Pulmonary artery endothelial cell (primary cell): ENCODE results near the gene TUSC1. TPM values are rescaled to one million over a fixed set of nuclear protein-coding genes. Genes with fewer than 3 reads are reported as not detected.
"Not testable (repeated sequence)": the region's sequence is repeated elsewhere in the genome, so short reads cannot be mapped to it uniquely, and the experiment has no call there.

ENCODE experiments used
- DNase-seq: peaks from one replicate; pipeline ENCODE4 v3.0.0-alpha.2; 2011; ENCODE audit warnings: low read depth, low spot score
- total RNA-seq: library from RNA; depleted of rRNA; stranded (reverse); fragments of >200 nt; gene quantifications from 2 replicates; pipeline ENCODE4 v1.2.3, GENCODE V29; 2014

TUSC1 gene
- 10.2 and 11.7 TPM in 2 replicates for total RNA-seq

DNA sequence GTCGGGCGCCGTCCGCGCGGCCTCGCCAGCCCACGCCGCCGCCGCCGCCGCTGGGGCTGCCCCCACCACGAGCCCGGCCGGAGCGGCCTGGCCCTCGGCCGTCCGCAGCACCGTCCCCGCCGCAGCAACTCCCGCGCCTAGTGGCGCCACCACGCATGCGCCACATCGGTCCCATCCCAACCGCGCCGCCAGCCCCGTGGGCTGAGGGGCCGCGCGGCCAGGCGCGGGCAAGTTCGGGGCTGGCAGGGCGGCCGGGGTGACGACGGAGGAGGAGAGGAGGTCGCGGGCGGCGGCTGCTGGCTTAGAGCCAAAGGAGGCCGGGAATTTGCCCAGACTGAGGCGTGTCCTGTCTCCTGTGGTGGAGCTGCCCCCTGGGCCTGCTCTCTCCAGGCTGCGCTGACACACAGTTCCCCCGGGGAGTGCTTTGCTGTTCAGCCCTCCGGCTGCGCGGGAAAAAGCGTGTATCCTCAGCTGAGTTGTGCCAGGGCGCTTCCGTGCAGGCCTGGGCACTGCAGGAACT, at the start of gene TUSC1:
TSS of gene TUSC1 (minus strand) at position 298 of the 520 bp plus-strand sequence. CDS start at position 166, 132 bp downstream.
- DNase-seq = peak; percentile 27

DNA sequence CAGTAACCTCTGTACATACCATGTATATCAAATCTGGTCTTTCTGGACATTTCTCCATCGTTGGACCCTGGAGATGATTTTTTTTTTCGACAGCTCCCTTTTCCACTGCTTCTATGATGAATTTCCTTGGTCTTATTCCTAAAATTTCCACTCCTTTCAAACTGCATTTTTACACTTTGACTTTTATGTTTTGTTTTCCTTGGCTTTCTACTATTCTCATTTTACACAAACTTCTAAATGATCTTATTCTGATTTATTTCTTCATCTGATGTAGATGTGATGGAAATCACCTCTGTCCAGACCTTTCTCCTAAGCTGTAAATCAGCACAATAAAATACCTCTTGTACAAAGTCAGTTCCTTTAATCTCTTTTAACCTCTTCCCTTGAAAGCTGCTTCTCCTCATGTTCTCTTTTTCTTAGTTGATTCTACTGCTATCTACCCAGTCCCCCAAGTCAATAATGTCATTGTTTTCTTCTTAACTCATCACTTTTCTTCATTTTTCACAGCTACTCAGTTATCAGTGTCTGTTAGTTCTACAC, 48.7 kb upstream of the TUSC1 start:
- no peak for DNase-seq

DNA sequence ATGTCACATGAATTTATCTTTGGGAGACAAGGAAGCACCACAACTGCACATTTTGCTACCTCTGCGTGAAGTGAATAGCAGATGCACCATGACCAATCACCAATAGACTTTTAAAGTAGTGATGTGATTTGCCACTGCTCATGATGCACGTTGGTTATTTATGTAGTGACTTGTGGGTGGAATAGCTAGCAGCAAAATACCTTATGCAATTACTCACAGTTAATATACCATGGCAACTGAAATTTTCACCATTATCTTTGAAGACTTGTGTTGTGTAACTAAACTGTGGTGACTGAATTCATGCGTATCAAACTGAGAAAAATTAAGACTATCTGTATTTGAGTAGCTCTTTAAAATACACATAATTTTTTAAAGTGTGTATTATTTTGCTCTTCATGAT, 46.2 kb upstream of the TUSC1 start:
- no peak for DNase-seq

DNA sequence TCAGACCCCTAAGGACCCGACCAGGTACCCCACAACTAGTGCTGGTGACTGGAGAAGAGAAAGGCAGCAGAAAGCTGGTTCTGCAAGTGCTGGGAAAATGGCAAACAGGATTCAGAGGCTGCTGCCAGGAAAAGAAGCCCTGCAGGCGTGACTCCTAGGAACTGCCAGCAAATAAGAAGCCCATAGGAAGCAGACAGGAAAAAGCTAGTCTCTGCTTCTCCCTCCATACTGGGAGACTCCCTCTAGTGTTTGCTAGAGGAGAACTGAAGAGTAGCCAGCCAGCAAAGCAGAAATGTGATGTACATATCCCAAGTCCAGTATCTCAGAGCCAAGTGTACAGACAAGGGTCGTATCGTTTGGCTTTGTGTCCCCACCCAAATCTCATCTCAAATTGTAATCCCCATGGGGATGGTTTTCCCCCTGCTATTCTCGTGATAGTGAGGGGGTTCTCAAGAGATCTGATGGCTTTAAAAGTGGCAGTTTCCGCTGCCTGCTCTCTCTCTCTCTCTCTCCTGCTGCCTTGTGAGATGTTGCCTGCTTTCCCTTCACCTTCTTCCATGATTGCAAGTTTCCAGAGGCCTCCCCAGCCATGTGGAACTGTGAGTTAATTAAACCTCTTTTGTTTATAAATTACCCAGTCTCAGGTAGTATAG, 38.1 kb upstream of the TUSC1 start:
- DNase-seq = no peak

DNA sequence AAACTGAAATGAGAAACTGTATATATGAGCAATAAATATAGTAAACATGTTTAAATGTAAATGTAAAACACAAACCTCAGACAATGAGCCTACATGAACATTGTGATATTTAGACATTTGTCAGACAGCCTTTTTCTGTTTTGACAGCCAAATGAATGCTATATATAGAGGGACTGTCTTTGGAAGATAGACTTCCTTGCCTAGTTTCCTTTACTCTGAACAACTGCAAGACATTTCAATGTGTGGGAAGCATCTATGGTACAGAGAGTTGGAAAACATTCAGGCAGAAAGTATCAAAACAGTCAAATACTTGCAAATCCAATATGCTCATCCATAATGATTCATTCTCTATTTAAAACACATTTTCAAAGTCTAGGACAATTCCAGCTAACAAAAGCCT, 31.7 kb upstream of the TUSC1 start:
- DNase-seq = no peak

DNA sequence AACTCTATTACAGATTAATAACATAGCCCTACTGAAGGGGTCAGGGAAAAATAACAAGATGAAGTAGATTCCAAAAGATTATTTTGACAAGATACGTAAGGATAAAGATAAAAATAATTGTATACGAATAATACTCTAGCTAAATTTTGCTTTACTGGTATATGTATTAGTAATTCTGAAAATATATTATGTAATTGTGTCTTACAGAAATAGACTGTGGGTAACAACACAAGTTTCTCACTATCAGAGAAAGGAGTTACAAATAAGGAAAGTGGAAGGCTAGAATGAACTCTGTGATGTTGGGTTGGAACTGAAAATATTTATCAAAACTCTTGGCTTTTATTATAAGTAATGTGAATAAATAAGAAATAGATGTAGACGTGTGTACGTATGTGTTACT, 26.6 kb upstream of the TUSC1 start:
- no peak for DNase-seq

DNA sequence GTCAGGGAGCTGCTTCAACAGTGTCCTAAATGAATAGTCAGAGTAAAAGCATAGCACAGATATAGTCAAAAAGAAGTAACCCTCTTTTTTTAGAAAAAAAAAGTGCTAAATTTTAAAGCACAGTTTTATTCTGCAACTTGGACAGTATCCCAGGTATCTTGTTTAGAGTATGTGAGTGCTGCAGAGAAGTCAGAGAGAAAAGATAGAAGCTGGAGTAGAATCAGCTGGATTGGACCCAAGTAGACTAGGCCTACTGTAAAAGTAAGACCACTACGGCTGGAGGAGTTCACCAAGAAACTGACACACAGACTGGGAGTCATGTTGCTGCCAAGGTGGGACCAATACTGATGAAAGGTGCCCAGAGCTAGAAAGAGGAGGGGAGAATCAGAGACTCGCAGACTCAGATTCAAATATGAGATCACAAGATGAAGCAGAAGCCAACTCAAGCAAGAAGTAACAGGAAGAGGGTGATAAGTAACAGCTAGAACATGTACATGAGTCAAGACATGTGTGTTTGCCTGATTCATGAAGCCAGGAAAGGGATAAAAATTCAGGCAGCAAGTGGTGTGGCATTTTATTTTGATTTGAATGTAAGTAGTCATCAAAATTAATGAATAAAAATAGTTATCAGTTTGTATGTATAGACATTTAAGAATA, 25.6 kb upstream of the TUSC1 start:
- DNase-seq = no peak

DNA sequence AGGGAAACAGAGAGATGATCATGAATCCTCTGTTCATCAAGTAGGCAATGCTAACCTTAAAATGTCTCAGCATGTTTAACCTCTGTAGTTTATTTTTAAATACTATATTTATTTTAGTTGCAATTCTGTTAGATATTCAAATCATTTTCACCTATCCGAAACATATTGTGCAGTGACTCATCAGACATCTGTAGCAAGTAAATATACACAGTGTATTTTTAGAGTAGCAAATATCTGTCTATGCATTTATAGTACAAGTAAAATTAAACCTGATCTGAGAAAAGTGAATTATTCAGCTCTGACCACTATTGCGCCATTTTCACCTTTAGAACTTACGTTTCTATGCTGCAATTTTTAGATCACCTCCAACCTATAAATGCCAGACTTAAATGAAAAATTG, 24.3 kb upstream of the TUSC1 start:
- no peak for DNase-seq

DNA sequence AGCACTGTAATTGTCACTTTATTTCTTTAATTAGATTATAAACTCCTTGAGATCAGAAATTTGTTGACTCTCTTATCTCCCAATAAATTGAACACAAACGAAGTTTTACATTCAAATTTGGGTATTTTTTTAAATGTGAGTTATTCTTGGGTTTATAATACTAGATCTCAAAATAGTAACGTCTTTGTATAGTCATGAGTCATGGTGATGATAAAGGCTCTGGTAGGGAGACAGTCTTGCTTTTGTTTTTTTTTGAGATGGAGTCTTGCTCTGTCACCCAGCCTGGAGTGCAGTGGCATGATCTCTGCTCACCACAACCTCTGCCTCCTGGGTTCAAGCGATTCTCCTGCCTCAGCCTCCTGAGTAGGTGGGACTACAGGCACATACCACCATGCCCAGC, 22.7 kb upstream of the TUSC1 start:
- not testable (repeated sequence) for DNase-seq

DNA sequence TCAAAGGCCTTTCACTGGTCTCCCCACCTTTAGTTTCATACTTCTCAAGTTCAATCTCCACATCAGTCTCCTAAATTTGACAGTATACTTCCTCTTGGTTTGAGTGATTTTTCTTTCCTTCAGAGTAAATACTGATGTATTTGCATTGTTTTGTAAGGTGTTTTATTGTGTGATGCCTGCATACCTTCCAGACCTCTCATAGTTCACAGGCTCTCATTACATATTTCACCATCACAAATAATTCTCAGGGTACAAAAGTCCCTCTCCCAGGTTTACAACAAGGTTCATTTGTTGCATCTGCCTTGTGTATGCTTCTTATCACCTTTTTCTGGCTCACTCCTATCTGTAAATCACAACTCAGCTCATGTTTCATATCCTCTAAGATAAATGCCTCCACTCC, 22.2 kb upstream of the TUSC1 start:
- no peak for DNase-seq

DNA sequence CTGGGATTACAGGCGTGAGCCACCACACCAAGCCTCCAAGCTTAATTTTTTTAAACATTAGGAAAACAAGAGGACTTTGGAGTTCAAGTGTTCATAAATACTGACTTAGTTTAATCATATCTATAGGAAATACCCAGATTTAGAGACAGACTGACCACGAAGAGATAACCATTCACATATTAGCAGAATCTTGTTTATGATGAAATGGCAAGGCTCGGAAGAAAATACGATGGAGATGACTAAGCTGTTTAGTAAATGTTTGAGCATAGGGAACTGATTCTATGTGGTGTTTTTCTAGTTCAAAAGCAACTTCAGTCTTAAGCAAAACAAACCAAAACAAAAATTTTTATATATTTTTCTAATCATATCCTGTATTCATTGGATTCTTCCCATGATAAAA, 13.5 kb upstream of the TUSC1 start:
- DNase-seq = no peak

DNA sequence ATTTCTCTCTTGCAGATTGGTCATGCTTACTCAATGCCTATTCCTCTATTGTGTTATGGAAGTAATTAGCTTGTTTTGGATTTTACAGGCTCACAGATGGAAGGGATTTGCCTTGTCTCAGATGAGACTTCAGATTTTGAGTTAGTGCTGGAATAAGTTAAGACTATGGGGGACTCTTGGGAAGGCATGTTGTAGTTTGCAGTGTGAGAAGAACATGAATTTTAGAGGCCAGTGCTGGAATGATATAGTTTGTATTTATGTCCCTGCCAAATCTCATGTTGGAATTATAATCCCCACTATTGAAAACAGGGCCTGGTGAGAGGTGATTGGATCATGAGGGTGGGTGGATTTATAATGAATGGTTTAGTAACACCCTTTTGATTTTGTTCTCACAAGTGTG, 6.1 kb upstream of the TUSC1 start:
- no peak for DNase-seq

DNA sequence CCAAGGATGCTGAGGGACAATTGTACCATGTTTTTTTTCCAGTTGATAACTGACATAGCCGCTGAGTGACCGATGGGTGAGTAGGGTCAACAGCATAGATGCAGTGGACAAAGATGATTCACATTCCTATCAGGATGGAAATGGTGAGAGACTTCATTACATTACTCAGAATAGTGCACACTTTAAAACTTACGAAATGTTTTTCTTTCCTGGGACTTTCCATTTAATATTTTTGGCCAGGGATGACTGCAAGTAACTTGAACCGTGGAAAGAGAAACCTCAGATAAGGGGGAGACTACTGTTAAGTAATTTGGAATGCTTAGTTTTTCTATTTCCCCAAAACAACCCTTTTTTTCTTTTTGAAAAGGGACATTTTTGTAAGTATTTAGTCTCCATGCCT, 3.0 kb upstream of the TUSC1 start:
- DNase-seq = no peak

DNA sequence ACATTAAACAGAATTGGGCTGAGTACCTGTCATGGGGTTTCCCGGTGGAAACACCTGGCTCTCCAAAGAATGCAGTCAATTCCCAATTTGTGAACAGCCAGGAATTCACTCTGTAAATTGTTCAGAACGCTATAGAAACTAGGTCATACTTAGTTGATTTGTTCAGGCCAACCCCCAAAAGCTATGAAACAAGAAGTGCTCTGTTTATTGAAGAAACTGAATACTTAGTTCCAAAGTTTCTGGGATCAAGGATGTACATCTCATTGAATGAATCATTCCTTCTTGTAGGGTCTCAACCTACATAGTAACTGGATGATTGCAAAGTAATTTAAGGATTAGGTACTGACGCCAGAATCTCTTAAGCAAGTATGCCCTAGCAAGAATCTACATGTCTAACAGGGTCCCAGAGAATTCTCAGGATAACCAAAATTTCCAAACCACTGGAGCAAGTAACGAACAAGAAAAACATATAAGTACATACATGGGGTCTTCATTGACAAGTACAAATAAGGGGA, 659 bp upstream of the TUSC1 start:
- DNase-seq = no peak

DNA sequence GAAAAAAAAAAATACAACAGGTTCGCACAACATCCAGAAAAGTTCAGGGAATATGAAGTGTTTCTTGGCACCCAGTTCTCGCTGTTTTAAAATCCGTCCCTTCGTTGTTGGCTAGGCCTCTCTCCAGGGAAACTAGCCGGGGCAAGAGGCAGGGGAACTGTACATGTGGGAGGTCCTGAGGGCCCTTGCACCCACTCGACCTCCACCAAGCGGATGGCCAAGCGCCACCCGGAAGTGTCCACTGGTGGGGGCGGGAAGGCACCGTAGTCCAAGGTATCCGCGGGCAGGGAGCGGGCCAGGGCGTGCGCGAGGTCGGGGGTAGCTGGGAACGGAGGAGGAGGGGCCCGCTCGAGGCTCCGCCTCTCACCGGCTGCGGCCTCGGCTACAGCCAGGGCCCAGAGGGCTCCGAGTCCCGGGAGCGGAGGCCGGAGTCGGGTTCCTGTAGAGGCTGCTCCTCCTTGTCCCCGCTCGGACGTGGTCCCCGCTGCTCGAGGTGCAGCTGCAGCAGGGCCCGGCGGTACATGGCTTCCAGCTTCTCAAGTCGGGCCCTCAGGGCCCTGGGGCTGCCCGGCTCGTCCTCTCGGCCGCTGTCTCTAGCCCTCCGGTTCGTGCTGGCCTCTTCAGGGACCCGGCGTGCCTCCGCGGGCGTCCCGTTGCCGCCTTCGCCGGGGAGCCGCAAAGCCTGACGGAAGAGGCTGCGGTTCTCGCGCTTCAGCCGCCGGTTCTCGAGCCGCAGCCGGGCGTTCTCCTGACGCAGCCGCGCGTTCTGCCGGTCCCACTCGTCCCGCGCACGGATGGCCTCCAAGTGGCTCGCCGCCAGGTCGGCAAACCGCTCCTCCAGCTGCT, 720 bp downstream of the TUSC1 start:
- peak; percentile 26 for DNase-seq

DNA sequence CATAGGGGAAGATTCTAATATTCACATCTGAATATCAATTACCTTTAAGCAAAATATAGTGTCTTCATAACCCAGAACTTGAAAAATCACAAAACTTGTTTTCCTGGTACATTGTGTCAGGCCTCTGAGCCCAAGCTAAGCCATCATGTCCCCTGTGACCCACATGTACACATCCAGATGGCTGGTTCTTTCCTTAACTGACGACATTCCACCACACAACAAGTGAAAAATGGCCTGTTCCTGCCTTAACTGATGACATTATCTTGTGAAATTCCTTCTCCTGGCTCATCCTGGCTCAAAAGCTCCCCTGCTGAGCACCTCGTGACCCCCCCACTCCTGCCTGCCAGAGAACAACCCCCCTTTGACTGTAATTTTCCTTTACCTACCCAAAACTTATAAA, 2.4 kb downstream of the TUSC1 start:
- DNase-seq = not testable (repeated sequence)

DNA sequence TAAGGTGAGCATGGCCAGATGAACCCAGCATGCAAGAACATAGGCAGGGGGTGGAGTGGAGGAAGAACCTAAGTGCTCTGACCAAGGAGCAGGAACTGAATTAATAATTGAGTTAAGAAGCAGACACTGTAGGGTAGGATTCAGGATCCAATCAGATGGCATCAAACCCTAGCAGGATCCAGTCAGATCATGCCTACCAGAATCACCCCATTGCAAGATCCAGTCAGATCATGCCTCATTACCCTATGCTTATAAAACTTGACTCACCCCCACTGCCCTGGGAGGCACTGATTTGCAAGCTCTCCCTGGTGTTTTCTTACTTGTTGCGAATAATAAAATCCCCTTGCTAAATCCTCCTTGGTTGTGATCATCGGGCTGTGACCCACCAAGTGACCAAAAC, 19.7 kb downstream of the TUSC1 start:
- DNase-seq = no peak

DNA sequence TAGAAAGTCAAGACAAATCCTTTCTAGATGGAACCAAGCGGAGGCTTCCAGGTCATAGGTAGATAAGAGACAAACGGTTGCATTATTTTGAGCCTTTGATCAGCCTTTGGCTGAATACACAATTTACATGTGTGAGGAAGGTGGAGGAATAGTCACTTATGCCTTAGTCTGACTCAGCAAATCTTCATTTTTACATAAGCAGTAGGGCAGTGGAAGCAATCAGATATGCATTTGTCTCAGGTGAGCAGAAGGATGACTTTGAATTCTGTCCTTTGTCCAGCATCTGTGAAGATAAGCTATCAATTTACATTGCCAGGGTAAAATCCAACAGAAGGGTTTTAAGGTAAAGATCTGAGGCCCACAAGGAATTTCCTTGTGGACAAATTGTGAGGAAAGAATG, 23.8 kb downstream of the TUSC1 start:
- no peak for DNase-seq

DNA sequence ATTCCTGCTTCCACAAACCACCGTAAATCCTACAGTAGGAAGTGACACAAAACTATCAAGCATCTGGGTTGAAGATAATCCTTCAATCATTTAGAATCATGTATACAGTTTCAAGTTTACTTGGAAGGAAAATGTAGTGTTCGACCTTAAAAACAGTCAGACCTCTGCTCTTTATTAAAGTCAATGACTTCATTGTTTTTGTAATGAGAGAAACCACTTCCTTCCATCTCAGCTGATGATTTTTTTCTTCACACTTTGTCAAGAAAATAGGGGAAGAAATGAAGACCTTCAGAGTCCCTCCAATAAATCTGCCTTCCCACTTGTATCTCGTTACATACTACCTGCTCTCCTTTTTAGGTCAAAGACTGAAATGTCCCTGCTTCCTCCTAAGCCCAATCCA, 30.1 kb downstream of the TUSC1 start:
- no peak for DNase-seq

DNA sequence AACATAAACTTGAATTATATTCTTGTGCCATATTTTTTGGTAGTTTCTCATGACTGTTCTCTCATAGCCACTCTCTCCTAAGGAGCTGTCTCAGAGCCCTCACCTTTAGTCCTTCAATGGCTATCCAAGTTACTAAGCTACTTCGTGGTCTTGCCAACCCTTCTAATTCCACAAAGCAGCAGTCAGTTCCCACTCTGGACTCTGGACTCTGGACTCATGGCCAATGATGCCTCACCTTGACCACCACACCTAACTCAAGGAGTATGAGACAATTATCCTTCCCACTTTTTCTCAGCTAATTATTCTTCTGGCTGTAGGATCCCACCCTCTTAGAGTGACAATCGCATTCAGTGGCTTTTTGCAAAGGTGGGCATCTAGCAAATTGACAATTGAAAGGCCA, 42.2 kb downstream of the TUSC1 start:
- no peak for DNase-seq

DNA sequence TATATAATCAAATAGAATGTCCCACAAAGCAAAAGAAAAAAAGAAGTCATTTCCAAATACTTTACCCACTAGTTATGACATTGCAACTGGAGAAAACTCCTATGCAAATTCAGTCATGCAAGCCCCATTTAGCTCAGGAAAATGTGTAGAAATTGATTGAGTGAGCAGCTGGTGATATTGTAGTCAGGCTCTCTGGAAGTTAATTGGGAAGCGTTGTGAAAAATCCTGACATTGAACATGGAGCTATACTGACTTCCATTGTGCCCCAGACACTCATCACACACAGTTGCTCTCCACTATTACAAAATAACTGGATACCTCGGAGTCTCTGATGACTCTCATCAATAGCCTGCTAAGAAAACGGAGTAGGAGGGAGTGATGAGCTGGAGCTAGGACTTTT, 49.0 kb downstream of the TUSC1 start:
- no peak for DNase-seq
